GM12865 (cell line): ENCODE measurements around the gene PRKCE.

ENCODE experiments used
- DNase-seq: peaks from one replicate; pipeline ENCODE4 v3.0.0; 2010; ENCODE audit warnings: low read depth
- H3K4me3 ChIP-seq: 2 replicates; pipeline ENCODE4 v1.5.1; 2011; ENCODE audit warnings: mild to moderate bottlenecking, low read depth, low read length, control low read depth
- TF ChIP-seq, protein P1 (sequence below): IDR thresholded peaks from 2 replicates; pipeline ENCODE4 v1.5.1; 2011; ENCODE audit warnings: low read length, control low read depth, low read depth, inconsistent platforms; ENCODE audit not compliant: insufficient read depth; ENCODE audit errors: missing control alignments

The PRKCE gene

DNA sequence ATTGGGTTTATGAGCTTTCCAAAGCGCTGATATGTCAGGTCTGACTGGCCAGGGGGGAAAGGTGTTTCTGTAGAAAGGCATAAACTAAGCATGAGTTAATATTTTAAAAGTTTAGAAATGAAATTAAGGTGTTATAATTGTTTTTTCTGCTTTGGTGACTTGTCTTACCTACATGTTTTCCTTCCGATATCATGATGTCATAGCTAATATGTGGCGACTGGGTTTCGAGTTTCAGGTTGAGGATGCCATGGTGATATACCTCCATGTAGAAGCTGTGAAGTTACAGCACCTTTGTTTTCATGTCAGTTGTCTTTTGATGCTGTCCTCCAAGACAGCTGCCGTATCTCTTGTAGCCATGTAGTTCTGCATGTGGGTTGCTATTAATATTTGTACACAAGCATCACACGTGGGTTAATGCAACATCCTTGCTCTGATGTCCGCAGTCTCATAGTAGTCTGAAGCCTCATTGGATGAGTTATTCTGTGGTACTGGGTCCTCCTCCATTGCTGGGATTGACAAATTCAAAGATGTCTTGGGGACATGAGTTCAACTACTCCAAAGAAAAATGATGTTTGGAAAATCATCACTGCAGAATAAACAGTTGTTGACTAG, 230.6 kb downstream of the PRKCE start:
- no peak for DNase-seq
- TF ChIP-seq, protein P1, sequence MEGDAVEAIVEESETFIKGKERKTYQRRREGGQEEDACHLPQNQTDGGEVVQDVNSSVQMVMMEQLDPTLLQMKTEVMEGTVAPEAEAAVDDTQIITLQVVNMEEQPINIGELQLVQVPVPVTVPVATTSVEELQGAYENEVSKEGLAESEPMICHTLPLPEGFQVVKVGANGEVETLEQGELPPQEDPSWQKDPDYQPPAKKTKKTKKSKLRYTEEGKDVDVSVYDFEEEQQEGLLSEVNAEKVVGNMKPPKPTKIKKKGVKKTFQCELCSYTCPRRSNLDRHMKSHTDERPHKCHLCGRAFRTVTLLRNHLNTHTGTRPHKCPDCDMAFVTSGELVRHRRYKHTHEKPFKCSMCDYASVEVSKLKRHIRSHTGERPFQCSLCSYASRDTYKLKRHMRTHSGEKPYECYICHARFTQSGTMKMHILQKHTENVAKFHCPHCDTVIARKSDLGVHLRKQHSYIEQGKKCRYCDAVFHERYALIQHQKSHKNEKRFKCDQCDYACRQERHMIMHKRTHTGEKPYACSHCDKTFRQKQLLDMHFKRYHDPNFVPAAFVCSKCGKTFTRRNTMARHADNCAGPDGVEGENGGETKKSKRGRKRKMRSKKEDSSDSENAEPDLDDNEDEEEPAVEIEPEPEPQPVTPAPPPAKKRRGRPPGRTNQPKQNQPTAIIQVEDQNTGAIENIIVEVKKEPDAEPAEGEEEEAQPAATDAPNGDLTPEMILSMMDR: no peak

DNA sequence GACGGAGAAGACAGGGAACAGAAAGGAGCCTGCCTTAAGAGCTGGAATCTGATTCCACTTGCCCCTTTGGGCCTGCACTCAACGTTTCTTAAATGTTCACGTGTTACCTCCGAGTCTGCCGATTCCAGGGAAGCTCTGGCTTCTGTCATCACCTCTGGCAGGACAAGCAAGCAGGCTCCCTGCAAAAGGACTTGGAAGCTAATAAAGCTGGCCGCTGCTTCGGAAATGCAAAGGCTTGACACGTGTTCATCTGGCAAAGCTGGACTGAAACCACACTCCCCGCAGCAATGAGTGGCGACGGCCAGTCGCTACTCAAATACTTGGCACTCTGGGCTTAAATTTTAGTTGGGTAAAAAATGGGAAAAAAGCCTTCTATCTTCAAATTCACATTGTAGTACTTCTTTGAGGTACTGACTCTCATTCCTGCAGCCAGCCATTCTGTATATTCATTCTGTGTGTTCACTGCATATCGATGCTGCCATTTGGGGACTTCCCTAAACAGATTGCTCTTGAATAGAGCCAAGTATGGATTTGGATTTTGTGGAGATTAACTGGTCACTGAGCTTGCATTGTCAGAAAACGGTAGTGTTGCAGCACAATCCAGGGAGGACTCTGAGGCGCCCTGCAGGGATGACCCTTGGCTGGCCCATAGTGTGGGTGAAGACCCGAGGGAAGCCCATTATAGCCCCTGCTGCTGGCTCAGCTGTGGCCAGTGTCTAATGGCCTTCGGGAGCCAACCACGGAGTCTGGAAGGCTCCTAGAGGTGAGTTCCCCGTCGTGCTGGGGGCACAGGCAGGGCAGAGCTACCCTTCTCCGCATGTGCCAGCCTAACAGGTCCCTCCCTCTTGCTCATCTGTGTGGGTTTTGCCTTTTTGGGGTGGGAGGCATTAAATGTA, 231.5 kb downstream of the PRKCE start:
- no peak overlapping the region for H3K4me3 ChIP-seq
- no peak for DNase-seq
- TF ChIP-seq, protein P1: no peak

More for the DNA sequence above, 230.6 kb downstream of the PRKCE start:
- H3K4me3 ChIP-seq: no peak overlapping the region

- no peak overlapping the region for H3K4me3 ChIP-seq
- no peak for DNase-seq
- TF ChIP-seq, protein P1: no peak
Observed at GRCh38 chr2:45883603-45884000, 232.1 kb downstream of the PRKCE start.

DNA sequence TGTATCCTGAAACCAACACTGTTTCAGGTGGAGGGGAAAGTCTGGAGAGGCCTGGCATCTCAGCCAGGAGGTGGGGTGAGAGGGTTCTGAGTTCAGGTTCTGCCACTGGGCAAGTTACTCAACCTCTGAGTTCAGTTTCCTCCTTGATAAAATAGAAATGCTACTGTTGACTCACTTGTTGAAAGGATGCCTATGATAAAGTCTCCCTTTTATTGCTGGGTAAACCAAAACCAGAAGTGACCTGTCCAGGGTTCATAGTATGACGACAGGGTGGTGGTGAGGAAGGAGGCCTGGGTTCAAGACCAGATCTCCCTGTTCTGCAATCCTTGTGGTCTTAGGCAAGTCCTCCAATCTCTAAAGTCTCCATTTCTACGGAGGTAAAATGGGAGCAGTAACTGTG, 232.7 kb downstream of the PRKCE start:
- DNase-seq: no peak
- TF ChIP-seq, protein P1: no peak

GRCh38 chr2:45885171-45885621, 233.7 kb downstream of the PRKCE start:
- TF ChIP-seq, protein P1: no peak
- DNase-seq: no peak
- no peak overlapping the region for H3K4me3 ChIP-seq

More for the DNA sequence above, 232.7 kb downstream of the PRKCE start:
- no peak overlapping the region for H3K4me3 ChIP-seq

- no peak for DNase-seq
- no peak overlapping the region for H3K4me3 ChIP-seq
- TF ChIP-seq, protein P1: no peak
Observed at GRCh38 chr2:45886171-45886663, 234.7 kb downstream of the PRKCE start.
